ENCODE measurements around the gene NUFIP1.
"Not testable (repeated sequence)": the region's sequence is repeated elsewhere in the genome, so short reads cannot be mapped to it uniquely, and the experiment has no call there.

Gene NUFIP1

DNA sequence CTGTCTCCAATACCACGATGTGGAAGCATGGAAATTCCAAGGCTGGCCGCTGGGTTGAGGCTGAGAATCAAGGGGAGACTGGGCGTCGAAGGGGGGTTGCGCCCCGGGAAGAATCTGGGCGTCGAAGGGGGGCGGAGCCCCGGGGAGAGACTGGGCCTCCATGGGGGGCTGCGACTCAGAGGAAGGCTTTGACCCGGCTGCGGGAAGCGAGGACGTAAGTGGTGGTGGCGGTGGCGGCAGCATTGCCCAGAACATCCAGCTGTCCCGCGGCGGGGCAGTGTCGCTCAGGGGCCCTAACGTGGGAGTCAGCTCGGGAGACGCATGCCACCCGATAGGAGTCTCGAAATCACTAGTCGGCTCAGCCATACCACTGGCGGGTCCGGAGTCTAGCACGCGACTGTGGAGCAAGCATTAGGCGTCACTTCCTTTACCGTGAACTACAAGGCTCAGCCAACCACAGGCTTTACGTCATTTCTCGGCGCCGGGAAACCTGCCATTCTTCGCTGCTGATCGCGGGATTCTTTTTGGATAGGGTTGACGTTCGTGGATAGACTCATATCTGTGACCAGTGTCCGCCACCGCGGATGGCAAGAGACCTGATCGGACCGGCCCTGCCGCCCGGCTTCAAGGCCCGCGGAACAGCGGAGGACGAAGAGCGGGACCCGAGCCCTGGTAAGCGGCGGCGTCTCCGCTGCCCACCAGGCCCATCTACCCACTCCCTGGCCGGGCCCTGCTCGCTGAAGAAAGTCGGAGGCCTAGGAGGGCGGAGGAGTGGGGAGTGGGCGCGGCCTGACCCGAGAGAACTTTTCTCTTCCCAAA lies at the start of gene NUFIP1, which contains the start of gene GPALPP1:
Gene NUFIP1 (minus strand): TSS at position 401 of the 819 bp plus-strand sequence. CDS start 35 bp downstream, at position 366.
Gene GPALPP1 (plus strand): TSS at position 468 of the 819 bp plus-strand sequence. CDS start 117 bp downstream, at position 585.
- peak; percentile 80 to 89 for DNase-seq (ENCODE audit: low read depth in 2 of 2)

DNA sequence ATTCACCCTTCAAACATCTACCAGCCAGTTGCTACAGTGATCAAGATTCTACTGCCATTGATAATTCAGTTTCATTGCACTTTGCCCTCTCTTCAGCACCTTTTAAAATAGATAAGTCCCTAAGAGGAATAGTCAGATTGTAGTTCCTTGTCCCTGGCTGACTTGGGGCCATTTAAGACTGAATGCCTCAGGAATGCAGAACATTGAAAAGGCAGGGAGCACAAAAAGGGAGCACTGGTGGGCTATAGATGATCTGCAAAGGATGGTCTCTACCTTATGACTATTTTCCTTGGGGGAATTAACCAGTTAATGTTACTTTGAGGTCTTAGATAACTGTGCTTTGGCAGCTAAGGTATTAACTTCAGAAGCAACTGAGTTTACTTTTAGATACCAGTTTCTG lies 46.9 kb upstream of the NUFIP1 start:
- no peak for DNase-seq (ENCODE audit: low read depth in 2 of 2)

DNA sequence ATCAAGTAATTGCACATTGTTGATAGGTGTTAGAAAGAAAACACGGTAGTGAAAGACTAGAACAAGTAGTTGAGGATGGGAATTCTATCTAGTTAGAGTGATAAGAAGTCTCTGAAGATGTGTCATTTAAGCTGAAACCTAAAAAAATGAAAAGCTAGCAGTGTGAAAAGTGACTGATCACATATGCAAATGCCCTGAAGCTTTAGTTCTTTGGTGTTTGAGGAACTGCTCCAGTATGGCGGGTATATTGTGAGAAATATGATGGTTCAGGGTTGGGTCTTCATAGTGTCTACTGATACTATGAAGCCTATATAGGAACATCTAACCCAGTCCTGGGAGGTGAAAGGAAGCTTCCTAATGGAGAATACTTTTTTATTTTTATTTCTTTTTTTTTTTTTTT lies 45.1 kb upstream of the NUFIP1 start:
- DNase-seq (ENCODE audit: low read depth in 2 of 2) = no peak

DNA sequence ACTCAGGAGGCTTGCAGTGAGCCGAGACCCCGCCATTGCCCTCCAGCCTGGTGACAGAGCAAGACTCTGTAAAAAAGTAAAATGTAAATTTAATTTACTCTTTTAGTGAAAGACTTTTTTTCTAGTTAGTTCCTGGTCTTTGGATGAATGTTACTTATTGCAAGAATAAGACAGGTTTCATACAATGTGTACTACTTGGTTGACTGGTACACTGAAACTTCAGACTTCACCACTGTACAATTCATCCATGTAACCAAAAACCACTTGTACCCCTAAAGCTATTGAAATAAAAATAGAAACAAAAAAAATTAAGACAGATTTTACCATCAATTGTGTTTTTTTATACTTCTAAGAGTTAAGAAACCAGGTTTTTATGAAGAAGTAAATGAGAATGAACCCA lies 35.6 kb upstream of the NUFIP1 start:
- no peak for DNase-seq (ENCODE audit: low read depth in 2 of 2)

DNA sequence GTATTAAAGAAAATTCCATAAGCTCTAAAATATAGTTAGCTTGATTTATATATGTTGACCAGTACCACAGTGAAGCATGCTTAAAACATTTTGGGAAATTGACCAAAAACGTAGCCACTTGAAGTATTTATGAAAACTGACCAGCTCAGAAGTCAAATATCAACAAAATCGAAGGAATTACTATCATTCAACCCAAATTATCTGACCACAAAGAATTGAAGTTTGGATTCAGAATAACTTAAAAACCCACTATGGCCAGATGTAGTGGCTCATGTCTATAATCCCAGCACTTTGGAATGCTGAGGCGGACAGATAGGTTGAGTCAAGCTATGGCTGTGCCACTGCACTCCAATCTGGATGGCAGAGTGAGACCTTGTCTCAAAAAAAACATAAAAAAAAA lies 32.0 kb upstream of the NUFIP1 start:
- DNase-seq (ENCODE audit: low read depth in 2 of 2) = no peak

DNA sequence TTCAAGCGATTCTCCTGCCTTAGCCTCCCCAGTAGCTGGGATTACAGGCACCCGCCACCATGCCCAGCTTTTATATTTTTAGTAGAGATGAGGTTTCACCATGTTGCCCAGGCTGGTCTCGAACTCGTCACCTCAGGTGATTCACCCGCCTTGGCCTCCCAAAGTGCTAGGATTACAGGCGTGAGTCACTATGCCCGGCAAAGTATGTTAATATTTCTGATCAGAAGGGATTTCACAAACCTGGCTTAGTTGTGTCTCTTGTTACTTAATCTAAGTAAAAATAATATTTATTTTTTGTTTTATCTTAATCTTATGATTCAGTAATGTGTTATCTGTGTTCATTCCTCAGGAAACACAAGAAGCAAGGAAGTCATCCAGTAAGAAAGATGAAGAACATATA lies 30.7 kb upstream of the NUFIP1 start:
- not testable (repeated sequence) for DNase-seq (ENCODE audit: low read depth in 2 of 2)

DNA sequence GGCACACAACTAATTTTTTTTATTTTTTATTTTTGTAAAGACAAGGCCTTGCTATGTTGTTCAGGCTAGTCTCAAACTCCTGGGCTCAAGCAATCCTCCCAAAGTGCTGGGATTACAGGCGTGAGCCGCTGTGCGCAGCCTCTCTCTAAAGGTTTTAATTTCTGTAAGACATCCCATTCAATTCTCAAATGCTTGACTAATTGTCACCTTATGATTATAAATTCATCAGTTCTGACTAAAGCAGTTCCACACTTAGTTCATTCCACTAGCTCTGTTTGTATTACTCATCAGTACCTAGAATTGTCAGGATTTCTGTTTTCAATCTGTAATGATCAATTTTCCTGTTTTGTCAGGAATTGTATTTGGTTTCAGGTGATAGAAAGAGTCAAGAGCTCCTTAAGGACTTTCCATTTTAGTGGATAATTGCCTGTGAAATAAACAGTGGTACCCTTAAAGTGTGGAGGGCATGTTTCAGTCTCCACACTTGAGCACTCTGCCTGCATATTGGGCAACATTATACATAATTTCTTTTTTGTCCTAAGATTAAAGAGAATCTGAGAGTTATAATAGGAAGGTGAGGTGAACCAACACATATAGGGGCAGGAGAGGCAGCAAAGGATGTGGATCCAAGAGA lies 27.6 kb upstream of the NUFIP1 start:
- no peak for DNase-seq (ENCODE audit: low read depth in 2 of 2)

DNA sequence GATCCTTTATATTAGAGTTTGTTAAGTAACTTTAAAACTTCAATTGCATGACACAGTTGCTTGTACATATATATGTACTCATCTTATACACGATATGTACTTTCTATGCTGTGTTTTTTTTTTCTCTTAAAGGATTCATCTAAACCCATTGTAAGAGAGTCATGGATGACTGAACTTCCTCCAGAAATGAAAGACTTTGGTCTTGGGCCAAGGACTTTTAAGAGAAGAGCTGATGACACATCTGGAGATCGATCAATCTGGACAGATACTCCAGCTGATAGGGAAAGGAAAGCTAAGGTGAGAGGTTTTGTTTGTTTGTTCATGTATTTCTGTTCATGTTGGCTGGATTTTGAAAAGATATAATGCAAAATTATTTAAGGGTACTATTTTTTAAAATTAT lies 26.0 kb upstream of the NUFIP1 start:
- DNase-seq (ENCODE audit: low read depth in 2 of 2) = no peak

DNA sequence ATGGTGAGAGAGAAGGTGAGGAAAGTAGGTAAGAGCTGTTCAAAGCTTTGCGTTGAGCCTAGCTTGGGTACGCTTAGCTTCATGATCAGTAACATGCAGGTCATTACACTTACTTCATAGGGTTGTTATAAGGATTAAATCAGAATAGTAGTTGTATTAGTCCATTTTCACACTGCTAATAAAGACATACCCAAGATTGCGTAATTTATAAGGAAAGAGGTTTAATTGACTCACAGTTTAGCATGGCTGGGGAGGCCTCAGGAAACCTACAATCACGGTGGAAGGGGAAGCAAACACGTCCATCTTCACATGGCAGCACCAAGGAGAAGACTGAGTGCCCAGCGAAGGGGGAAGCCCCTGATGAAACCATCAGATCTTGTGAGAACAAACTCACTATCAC lies 21.9 kb upstream of the NUFIP1 start:
- DNase-seq (ENCODE audit: low read depth in 2 of 2) = no peak

DNA sequence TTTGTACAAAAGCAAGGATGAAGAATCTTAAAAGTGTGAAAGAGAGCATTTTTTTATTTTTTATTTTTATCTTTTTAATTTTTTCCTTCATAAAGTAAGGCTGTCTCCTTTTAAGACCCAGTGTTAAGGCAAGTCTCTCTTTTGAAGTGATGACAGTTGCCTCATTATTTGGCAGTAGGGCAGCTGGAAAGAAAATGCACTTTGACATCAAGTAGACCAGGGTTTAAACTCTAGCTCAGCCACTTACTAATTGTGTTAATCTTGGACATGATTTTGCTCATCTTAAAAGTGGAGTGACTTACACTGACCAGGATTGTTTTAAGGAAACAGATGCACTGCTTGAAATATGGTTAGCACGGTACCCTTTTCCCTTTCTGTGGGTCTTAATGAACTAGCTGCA lies 18.6 kb upstream of the NUFIP1 start:
- no peak for DNase-seq (ENCODE audit: low read depth in 2 of 2)

DNA sequence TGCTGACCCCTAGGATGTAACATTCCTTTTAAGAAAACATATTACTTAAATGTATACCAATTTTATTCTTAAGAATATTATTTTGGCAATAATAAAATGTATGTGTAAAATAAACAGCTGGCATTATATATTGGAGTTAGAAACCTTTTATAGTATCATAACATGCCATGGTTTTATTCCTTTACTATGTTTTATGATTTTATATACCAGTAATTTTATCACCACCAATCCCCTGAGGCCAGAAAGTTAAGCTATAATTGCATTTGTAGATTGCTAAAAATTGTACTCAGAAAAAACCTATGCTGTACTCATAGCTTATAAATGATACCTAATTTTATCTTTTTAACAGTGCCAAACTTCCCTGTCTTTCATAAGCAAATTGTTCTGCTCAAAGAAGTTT lies 18.0 kb upstream of the NUFIP1 start:
- no peak for DNase-seq (ENCODE audit: low read depth in 2 of 2)

DNA sequence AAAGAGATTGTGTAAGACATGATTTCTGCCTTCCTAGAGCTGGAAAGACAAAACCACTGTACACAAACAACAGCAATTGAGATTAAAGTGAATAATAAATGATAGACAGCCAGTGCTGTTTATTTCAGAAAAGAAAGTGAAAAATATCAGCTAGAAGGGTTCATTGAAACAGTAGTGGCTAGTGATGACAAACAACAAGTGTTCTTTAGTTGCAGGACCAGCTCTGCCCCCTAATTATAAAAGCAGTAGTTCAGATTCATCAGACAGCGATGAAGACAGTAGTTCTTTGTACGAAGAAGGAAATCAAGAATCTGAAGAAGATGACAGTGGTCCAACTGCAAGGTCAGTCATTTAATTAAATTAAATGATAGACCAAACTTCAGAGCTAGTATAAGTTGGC lies 14.8 kb upstream of the NUFIP1 start:
- DNase-seq (ENCODE audit: low read depth in 2 of 2) = no peak

DNA sequence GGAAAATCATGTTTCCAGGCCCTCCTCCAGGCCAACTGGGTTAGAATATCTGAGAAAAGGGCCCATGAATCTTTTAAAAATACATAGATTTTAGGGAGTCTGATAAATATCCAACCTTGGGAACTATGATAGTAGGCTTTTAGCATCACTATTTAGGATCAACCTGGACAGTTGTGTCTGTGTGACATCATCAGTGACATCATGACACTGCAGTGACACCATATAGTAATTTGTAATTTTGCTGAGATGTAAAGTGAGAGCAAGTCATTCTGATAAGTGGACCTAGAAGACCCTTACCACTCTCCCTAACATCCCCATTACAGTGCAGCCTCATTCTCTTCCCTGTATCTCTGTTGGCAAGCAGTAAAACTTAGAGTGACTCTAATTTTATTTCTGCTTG lies 14.1 kb upstream of the NUFIP1 start:
- no peak for DNase-seq (ENCODE audit: low read depth in 2 of 2)

DNA sequence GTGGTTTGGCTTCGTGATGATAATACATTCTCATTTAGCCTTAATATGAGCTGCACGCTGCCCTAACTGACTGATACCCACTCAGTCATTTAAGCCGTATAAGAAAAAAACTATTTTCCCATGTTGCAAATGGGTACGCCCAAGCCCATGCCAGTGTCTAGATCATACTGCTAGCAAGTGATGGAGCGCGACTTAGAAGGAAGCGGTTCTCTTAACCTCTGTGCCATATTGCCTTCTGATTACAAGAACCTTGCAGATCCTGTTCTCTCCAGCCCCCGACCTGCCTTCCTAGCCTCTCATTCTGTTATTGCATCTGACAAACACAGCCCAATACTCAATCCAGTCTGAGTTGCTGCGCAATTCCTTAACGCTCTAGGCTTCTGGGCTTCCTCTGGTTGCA lies 670 bp upstream of the NUFIP1 start:
- no peak for DNase-seq (ENCODE audit: low read depth in 2 of 2)

DNA sequence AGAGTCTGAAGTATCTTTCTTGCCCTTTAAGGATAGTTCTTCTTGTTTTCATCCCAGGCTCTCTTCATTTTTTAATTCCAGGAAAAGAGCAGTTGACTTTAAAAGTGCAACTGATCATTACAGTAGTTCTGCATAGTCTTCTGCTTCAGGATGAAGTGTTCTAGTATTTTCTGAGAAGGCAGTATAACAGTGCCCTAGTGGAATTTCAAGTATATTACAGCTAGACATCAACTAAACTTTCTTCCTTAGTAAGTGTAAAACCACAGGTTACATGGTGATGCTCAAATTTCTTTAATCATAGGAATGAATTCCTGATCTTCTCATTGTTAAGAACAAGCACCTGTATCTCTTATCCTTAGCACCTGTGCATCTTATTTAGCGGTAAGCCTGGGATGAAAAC lies 10.9 kb downstream of the NUFIP1 start:
- no peak for DNase-seq (ENCODE audit: low read depth in 2 of 2)

DNA sequence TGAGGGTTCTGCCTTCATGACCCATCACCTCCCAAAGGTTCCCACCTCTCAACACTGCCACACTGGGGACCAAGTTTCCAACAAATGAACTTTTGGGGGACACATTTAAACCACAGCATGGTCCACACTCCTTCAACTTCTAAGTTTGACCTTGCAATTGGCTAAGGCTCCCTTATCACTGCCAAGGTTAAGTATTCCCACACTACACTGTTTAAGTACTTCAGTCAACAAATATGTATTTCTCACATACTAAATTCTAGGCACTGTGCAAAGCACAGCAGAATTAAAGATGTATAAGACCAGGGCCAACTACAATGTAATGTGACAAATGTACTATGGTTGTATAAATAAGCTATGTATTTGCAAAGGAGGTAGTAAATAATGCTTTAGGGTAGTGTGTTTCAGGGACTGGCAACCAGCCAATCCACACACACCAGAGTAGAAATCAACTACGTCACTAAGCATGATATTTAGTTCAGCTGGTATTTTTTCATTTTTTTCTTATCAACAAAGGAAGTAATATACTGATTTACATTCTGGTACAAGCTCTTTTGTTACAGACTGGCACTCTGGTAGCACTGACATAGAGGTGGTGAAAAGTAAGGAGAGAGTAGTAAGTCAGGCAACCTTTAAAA lies 12.2 kb downstream of the NUFIP1 start:
- DNase-seq (ENCODE audit: low read depth in 2 of 2) = no peak

DNA sequence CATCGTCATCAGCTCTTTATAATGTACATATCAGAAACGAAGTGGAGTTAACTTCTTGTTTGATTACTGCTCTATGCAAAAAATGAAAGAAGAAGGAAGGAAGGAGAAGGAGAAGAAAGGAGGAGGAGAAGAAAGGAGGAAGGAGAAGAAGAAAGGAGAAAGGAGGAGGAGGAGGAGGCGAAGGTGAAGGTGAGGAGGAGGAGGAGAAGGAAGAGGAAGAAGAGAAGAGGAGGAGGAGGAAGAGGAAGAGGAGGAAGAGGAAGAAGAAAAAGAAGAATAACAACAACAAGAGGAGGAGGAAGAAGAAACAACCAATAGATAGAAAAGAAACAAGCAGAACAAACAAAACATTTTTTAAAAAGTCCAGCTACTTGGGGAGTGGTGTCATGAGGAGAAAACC lies 13.1 kb downstream of the NUFIP1 start:
- DNase-seq (ENCODE audit: low read depth in 2 of 2) = no peak

DNA sequence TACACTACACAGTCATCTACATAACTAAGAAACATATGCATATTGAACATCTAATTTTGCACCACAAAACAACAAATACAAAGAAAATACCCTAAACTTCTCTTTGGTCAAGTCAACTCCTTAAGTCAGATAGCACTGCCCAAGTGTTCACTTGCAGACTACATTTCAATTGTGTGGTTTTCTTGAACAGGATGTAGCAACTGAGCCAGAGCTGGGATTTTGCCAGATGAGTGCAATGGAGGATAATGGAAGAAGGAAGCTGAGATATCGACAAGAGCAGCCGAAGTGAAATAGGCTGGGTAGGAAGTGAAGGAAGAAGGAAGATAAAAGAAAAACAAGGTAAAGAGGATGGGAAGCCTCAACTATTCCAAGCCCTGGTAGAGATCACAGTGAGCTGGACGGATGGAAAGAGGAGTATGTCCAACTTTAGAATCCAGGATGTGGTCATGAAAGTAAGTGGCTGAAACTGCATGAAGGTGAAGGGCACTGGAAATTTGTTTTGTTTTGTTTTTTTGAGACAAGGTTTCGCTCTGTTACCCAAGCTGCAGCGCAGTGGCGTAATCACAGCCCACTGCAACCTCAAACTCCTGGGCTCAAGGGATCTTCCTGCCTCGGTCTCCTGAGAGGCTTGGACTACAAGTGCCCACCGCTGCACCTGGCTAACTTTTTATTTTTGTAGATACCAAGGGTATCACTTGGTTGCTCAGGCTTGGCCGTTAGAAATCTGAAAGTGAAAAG lies 15.0 kb downstream of the NUFIP1 start:
- no peak for DNase-seq (ENCODE audit: low read depth in 2 of 2)

DNA sequence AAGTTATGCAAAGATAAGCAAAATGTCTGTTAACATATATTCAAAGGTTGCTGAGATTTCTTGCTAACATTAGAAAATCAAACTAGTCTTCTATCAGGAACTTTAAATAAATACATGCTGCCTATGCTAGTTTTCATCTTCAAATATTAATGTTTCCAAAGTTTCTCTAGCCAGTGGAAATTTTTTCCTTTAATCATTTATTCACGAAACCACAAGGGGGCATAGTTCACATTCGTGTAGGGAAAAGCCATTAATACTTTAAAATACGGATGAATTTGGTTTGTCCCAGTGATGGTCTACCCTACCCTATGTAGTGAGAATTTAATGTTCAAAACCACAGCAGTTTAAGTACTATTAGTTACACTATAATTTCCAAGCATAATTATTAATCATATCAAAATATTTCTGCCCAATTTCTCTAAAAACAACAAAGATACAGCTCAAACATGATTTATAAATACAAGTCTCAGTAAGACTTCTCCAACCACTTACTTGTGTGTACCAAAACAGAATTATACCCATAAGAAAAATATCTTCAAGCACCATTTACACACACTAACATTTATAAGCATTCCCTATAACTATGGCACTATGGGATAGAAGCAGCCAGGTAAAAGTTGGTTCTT lies 16.2 kb downstream of the NUFIP1 start:
- no peak for DNase-seq (ENCODE audit: low read depth in 2 of 2)

DNA sequence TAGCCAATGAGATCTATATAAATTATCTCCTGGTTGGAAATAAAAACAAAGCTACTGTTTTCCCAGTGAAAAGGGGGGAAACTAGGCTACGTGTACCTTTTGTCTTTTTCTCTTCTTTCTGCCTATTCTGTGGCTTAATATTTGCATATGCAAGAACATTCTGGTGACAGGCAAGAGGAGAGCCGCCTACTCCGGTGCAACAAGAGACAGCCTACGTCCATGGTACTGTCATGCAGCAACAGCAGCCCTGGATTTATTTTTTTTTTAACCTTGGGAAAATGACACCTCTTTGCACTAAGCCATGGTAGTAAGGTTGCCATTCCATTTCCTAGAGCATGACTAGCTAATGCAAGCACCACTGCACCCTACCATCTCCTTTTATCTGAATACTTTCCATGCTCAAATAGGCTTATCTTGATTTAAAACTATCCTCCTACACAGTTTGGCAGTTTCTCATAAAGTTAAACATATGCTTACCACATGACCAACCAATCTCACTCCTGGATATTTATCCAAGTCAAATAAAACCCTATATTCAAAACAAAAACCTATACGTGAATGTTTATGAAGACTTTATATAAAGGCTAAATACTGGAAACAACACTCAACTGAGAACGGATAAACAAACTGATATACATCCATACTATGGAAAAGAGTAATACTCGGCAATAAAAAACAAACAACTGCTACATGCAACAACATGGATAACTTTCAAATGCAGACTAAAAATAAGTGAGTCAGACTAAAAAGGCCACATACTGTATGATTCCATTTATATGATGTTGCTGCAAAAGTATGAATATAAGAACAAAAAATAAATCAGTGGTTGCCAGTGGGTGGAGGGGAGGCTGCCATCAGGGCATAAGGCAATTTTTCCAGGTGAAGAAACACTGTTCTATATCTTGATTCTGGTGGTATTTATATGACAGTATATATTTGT lies 17.3 kb downstream of the NUFIP1 start:
- no peak for DNase-seq (ENCODE audit: low read depth in 2 of 2)

All from stimulated activated CD8-positive, alpha-beta memory T cell treated with anti-CD3 and anti-CD28 coated beads, Interleukin-15, amount 100 ng/mL, for 4 hours (primary cell).